Endothelial cell of umbilical vein (primary cell): ENCODE data around the gene MB. TPM values are rescaled to one million over a fixed set of nuclear protein-coding genes. Genes with fewer than 3 reads are reported as not detected.

Experiments used
- BruUV-seq: library from RNA; stranded (reverse); fragments of 400-500 nt; replicated peaks from 2 replicates; lab custom pipeline; 2021; lab: Mats Ljungman, UMichigan
- CTCF ChIA-PET: fragments of 300-600, 350-600 bp; sonication (Branson Sonifier 250); formaldehyde crosslinking; loops from one replicate; lab custom pipeline; 2021; ENCODE audit warnings: antibody characterized with exemption, inconsistent platforms; lab: Charles Lee
- POLR2A ChIA-PET: fragments of 300-600, 350-600 bp; sonication (Branson Sonifier 250); formaldehyde crosslinking; loops from one replicate; lab custom pipeline; 2021; ENCODE audit warnings: antibody characterized with exemption, inconsistent platforms; lab: Charles Lee
- DNase-seq: peaks from one replicate; pipeline ENCODE4 v3.0.0-alpha.2; 2011; ENCODE audit warnings: low read depth, low spot score
- FAIRE-seq: peaks from 2 replicates; lab custom pipeline; 2011; peaks lifted over from hg19 to GRCh38; lab: Jason Lieb, UNC
- H2AFZ ChIP-seq: 2 replicates; pipeline ENCODE4 v1.6.0; 2012; ENCODE audit warnings: low read depth, low read length, control low read depth, inconsistent platforms
- H3K27ac ChIP-seq: 2 replicates; pipeline ENCODE4 v1.5.1; 2011; ENCODE audit warnings: low read depth, mild to moderate bottlenecking, control low read depth, low read length, moderate library complexity; ENCODE audit not compliant: insufficient read depth
- H3K27me3 ChIP-seq, 2 experiments: 2 replicates each; pipeline versions ENCODE4 v1.6.0 to v1.6.1; 2011; ENCODE audit warnings: low read length in 2 of 2, mixed read lengths in 1 of 2; ENCODE audit not compliant: control insufficient read depth in 2 of 2, insufficient read depth in 2 of 2
- H3K36me3 ChIP-seq, 2 experiments: 2 replicates in 1 of 2; 3 replicates in 1 of 2; pipeline ENCODE4 v1.5.1; 2011; ENCODE audit warnings: low read length in 2 of 2, mild to moderate bottlenecking in 1 of 2, moderate library complexity in 1 of 2; ENCODE audit not compliant: control insufficient read depth in 2 of 2, insufficient read depth in 2 of 2; ENCODE audit errors: extremely low read depth in 1 of 2
- H3K4me1 ChIP-seq: 3 replicates; pipeline ENCODE4 v1.5.1; 2011; ENCODE audit warnings: mild to moderate bottlenecking, low read length; ENCODE audit not compliant: control insufficient read depth, insufficient read depth; ENCODE audit errors: extremely low read depth
- H3K4me2 ChIP-seq: 2 replicates; pipeline ENCODE4 v1.6.1; 2011; ENCODE audit warnings: low read length, control low read depth, mixed read lengths; ENCODE audit not compliant: insufficient read depth
- H3K4me3 ChIP-seq, 3 experiments: fragments of 200-600 bp in 1 of 3; sonication (generic), shearing (Covaris generic) in 1 of 3; replicated peaks in 1 of 3; 2 replicates each; pipeline ENCODE4 v1.5.1; 2011 to 2016; ENCODE audit warnings: control low read depth in 3 of 3, low read length in 3 of 3, mild to moderate bottlenecking in 2 of 3, inconsistent platforms in 1 of 3, low read depth in 1 of 3, moderate library complexity in 1 of 3; ENCODE audit not compliant: insufficient read depth in 1 of 3
- H3K79me2 ChIP-seq: 2 replicates; pipeline ENCODE4 v1.6.0; 2012; ENCODE audit warnings: low read length, inconsistent platforms; ENCODE audit not compliant: control insufficient read depth, insufficient read depth
- H3K9ac ChIP-seq: replicated peaks from 2 replicates; pipeline ENCODE3; 2011; ENCODE audit warnings: low read length, control low read depth; ENCODE audit not compliant: insufficient read depth; ENCODE audit errors: extremely low read depth
- H3K9me1 ChIP-seq: replicated peaks from 3 replicates; pipeline ENCODE4 v1.6.0; 2011; ENCODE audit warnings: mild to moderate bottlenecking, low read length; ENCODE audit not compliant: control insufficient read depth, insufficient read depth; ENCODE audit errors: extremely low read depth
- H3K9me3 ChIP-seq: replicated peaks from 2 replicates; pipeline ENCODE4 v1.5.1; 2012; ENCODE audit warnings: low read length, inconsistent platforms; ENCODE audit not compliant: control insufficient read depth, insufficient read depth
- H4K20me1 ChIP-seq: replicated peaks from 2 replicates; pipeline ENCODE3; 2011; ENCODE audit warnings: mild to moderate bottlenecking, low read length; ENCODE audit not compliant: control insufficient read depth, insufficient read depth; ENCODE audit errors: extremely low read depth
- EZH2 ChIP-seq: IDR thresholded peaks from 2 replicates; pipeline ENCODE4 v1.6.1; 2012; ENCODE audit warnings: borderline replicate concordance, low read depth, mild to moderate bottlenecking, moderate library complexity, low read length, inconsistent platforms; ENCODE audit not compliant: severe bottlenecking
- FOS ChIP-seq: IDR thresholded peaks from 2 replicates; pipeline ENCODE4 v1.6.1; 2011; ENCODE audit warnings: mild to moderate bottlenecking, low read length, moderate library complexity, borderline replicate concordance; ENCODE audit not compliant: insufficient read depth
- GATA2 ChIP-seq: IDR thresholded peaks from 2 replicates; pipeline ENCODE4 v1.7.0; 2011; ENCODE audit warnings: low read depth, mild to moderate bottlenecking, moderate library complexity, mixed read lengths, low read length; ENCODE audit not compliant: insufficient read length, insufficient read depth
- JUN ChIP-seq: IDR thresholded peaks from 2 replicates; pipeline ENCODE4 v1.6.1; 2011; ENCODE audit warnings: borderline replicate concordance, low read depth; ENCODE audit not compliant: insufficient read length, insufficient read depth
- MYC ChIP-seq: IDR thresholded peaks from one replicate; pipeline ENCODE4 v1.6.1; 2011; ENCODE audit warnings: mild to moderate bottlenecking, low read depth, low read length
- POLR2A ChIP-seq: IDR thresholded peaks from 2 replicates; pipeline ENCODE4 v1.6.1; 2012; ENCODE audit warnings: low read depth, mild to moderate bottlenecking, control low read depth, low read length
- POLR2AphosphoS5 ChIP-seq: IDR thresholded peaks from 2 replicates; pipeline ENCODE4 v1.6.1; 2012; ENCODE audit warnings: low read depth, mild to moderate bottlenecking, control low read depth, low read length, moderate library complexity; ENCODE audit not compliant: insufficient read depth
- dilution Hi-C: fragments of 300-500 bp; cut with MboI; formaldehyde crosslinking; loops from one replicate; pipeline ENCODE4 v1.15.0; 2019; ENCODE audit warnings: low sequenced_read_pairs; ENCODE audit not compliant: extremely low pct_ligation_motif_present
- intact Hi-C: fragments of 100-400 bp; cut with micrococcal nuclease; formaldehyde crosslinking; loops from one replicate; pipeline ENCODE4 v1.10.0; 2022
- polyA plus RNA-seq, 4 experiments: library from polyadenylated mRNA; depleted of rRNA in 3 of 4; stranded (reverse) in 3 of 4; unstranded in 1 of 4; fragments of >200 nt; gene quantifications; 2 replicates each; pipeline versions ENCODE4 v1.2.1 to v1.2.3, GENCODE V29; 2011 to 2012; ENCODE audit warnings: missing spikeins in 1 of 4
- total RNA-seq: library from RNA; stranded (reverse); gene quantifications from 2 replicates; pipeline ENCODE4 v1.2.3, GENCODE V29; 2021
- TF ChIP-seq, protein P1 (sequence below), 2 donors: IDR thresholded peaks; 1 replicate in 1 of 2; 2 replicates in 1 of 2; pipeline ENCODE4 v1.5.1; 2011; ENCODE audit warnings: low read length in 2 of 2, mild to moderate bottlenecking in 2 of 2, moderate library complexity in 2 of 2, control low read depth in 1 of 2, inconsistent platforms in 1 of 2, low read depth in 1 of 2; ENCODE audit not compliant: insufficient read depth in 1 of 2; ENCODE audit errors: extremely low read depth in 1 of 2
- TF ChIP-seq, protein P2 (sequence below): IDR thresholded peaks from 2 replicates; pipeline ENCODE4 v1.6.1; 2011; ENCODE audit not compliant: insufficient read depth, insufficient read length

MB gene
- total and polyA plus RNA-seq, 2 donors (not counting 3 experiments of a cell fraction or from before 2014, with no cell fraction given): not detected

DNA sequence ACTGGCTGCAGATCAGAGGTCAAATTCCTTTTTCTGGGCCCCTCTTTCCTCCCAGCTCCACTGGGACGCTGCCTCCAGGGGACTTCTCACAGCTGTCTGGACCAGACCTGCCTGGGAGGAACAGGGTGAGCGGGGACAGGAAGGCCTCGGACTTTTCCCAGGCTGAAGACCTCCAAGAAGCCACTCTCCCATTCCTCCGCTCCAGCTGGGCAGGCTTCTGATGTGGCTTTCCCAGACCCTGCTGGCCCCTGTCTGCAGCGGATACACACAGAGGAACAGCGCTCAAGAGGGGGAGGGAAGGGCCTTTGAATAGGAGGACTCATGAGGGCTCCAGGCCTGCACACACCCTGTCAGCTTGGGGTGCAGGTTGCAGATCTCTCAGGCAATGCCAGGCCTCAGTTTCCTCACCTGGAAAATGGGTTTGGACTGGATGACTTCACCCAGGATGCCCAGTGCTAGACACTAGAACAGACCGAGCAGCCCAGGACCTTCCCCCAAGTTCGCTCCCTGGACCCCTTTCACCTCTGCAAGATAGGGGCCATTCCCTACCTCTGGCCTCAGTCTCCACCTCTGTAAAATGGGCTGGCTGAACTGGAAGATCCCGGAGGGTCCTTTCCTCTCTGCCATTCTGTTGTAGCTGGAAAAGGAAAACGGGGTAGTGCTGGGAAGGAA is 36.6 kb downstream of the MB start:
- ChIA-PET CTCF (interaction anchor here (4.2 to 7.6 kb wide), 2 partner anchors 150 to 230 kb away, joined by 41 to 196 read pairs; no protein-coding TSS in a partner anchor), POLR2A (no interaction called here)
- no peaks in the 10 kb centered on the region for H3K36me3 ChIP-seq
- H3K4me1 ChIP-seq: no peaks in the 10 kb centered on the region
- no peak overlapping the region for H3K27ac ChIP-seq
- DNase-seq (no peak), FAIRE-seq (no peak)
- TF ChIP-seq, protein P1, sequence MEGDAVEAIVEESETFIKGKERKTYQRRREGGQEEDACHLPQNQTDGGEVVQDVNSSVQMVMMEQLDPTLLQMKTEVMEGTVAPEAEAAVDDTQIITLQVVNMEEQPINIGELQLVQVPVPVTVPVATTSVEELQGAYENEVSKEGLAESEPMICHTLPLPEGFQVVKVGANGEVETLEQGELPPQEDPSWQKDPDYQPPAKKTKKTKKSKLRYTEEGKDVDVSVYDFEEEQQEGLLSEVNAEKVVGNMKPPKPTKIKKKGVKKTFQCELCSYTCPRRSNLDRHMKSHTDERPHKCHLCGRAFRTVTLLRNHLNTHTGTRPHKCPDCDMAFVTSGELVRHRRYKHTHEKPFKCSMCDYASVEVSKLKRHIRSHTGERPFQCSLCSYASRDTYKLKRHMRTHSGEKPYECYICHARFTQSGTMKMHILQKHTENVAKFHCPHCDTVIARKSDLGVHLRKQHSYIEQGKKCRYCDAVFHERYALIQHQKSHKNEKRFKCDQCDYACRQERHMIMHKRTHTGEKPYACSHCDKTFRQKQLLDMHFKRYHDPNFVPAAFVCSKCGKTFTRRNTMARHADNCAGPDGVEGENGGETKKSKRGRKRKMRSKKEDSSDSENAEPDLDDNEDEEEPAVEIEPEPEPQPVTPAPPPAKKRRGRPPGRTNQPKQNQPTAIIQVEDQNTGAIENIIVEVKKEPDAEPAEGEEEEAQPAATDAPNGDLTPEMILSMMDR (IDR thresholded peaks at IDR 0.05; ENCODE audit: extremely low read depth in 1 of 2, insufficient read depth in 1 of 2, low read depth in 1 of 2, low read length in 2 of 2): no peak
- no peak for TF ChIP-seq POLR2A
- no peak for TF ChIP-seq GATA2
- TF ChIP-seq POLR2AphosphoS5: no peak
- no peak for TF ChIP-seq MYC
- TF ChIP-seq JUN: no peak
- no peak for TF ChIP-seq EZH2
- TF ChIP-seq, protein P2, sequence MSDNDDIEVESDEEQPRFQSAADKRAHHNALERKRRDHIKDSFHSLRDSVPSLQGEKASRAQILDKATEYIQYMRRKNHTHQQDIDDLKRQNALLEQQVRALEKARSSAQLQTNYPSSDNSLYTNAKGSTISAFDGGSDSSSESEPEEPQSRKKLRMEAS: no peak
- no peak for TF ChIP-seq FOS
- H4K20me1 ChIP-seq: no peaks in the 10 kb centered on the region
- no peak overlapping the region for H3K4me2 ChIP-seq
- H3K9ac ChIP-seq: no peak overlapping the region
- no peaks in the 10 kb centered on the region for H3K9me3 ChIP-seq
- no peak overlapping the region for H3K4me3 ChIP-seq
- intact Hi-C loops (no loop called here), dilution Hi-C loops (no loop called here)
- H3K79me2 ChIP-seq: no peaks in the 10 kb centered on the region
- no TSS peak for BruUV-seq
- no peaks in the 10 kb centered on the region for H3K9me1 ChIP-seq
- H3K27me3 ChIP-seq: peaks cover 0 to 3% of the 10 kb centered on the region in 2 experiments
- H2AFZ ChIP-seq: no peak overlapping the region
